Endothelial cell of umbilical vein (primary cell): ENCODE measurements around the gene EXT2. TPM values are rescaled to one million over a fixed set of nuclear protein-coding genes. Genes with fewer than 3 reads are reported as not detected.

Experiments used
- BruUV-seq: library from RNA; stranded (reverse); fragments of 400-500 nt; replicated peaks from 2 replicates; lab custom pipeline; 2021; lab: Mats Ljungman, UMichigan
- CTCF ChIA-PET: fragments of 300-600, 350-600 bp; sonication (Branson Sonifier 250); formaldehyde crosslinking; loops from one replicate; lab custom pipeline; 2021; ENCODE audit warnings: antibody characterized with exemption, inconsistent platforms; lab: Charles Lee
- POLR2A ChIA-PET: fragments of 300-600, 350-600 bp; sonication (Branson Sonifier 250); formaldehyde crosslinking; loops from one replicate; lab custom pipeline; 2021; ENCODE audit warnings: antibody characterized with exemption, inconsistent platforms; lab: Charles Lee
- DNase-seq: peaks from one replicate; pipeline ENCODE4 v3.0.0-alpha.2; 2011; ENCODE audit warnings: low read depth, low spot score
- FAIRE-seq: peaks from 2 replicates; lab custom pipeline; 2011; peaks lifted over from hg19 to GRCh38; lab: Jason Lieb, UNC
- H2AFZ ChIP-seq: 2 replicates; pipeline ENCODE4 v1.6.0; 2012; ENCODE audit warnings: low read depth, low read length, control low read depth, inconsistent platforms
- H3K27ac ChIP-seq: 2 replicates; pipeline ENCODE4 v1.5.1; 2011; ENCODE audit warnings: low read depth, mild to moderate bottlenecking, control low read depth, low read length, moderate library complexity; ENCODE audit not compliant: insufficient read depth
- H3K27me3 ChIP-seq, 2 experiments: 2 replicates each; pipeline versions ENCODE4 v1.6.0 to v1.6.1; 2011; ENCODE audit warnings: low read length in 2 of 2, mixed read lengths in 1 of 2; ENCODE audit not compliant: control insufficient read depth in 2 of 2, insufficient read depth in 2 of 2
- H3K36me3 ChIP-seq, 2 experiments: 2 replicates in 1 of 2; 3 replicates in 1 of 2; pipeline ENCODE4 v1.5.1; 2011; ENCODE audit warnings: low read length in 2 of 2, mild to moderate bottlenecking in 1 of 2, moderate library complexity in 1 of 2; ENCODE audit not compliant: control insufficient read depth in 2 of 2, insufficient read depth in 2 of 2; ENCODE audit errors: extremely low read depth in 1 of 2
- H3K4me1 ChIP-seq: 3 replicates; pipeline ENCODE4 v1.5.1; 2011; ENCODE audit warnings: mild to moderate bottlenecking, low read length; ENCODE audit not compliant: control insufficient read depth, insufficient read depth; ENCODE audit errors: extremely low read depth
- H3K4me2 ChIP-seq: 2 replicates; pipeline ENCODE4 v1.6.1; 2011; ENCODE audit warnings: low read length, control low read depth, mixed read lengths; ENCODE audit not compliant: insufficient read depth
- H3K4me3 ChIP-seq, 3 experiments: fragments of 200-600 bp in 1 of 3; sonication (generic), shearing (Covaris generic) in 1 of 3; replicated peaks in 1 of 3; 2 replicates each; pipeline ENCODE4 v1.5.1; 2011 to 2016; ENCODE audit warnings: control low read depth in 3 of 3, low read length in 3 of 3, mild to moderate bottlenecking in 2 of 3, inconsistent platforms in 1 of 3, low read depth in 1 of 3, moderate library complexity in 1 of 3; ENCODE audit not compliant: insufficient read depth in 1 of 3
- H3K79me2 ChIP-seq: 2 replicates; pipeline ENCODE4 v1.6.0; 2012; ENCODE audit warnings: low read length, inconsistent platforms; ENCODE audit not compliant: control insufficient read depth, insufficient read depth
- H3K9ac ChIP-seq: replicated peaks from 2 replicates; pipeline ENCODE3; 2011; ENCODE audit warnings: low read length, control low read depth; ENCODE audit not compliant: insufficient read depth; ENCODE audit errors: extremely low read depth
- H3K9me1 ChIP-seq: replicated peaks from 3 replicates; pipeline ENCODE4 v1.6.0; 2011; ENCODE audit warnings: mild to moderate bottlenecking, low read length; ENCODE audit not compliant: control insufficient read depth, insufficient read depth; ENCODE audit errors: extremely low read depth
- H3K9me3 ChIP-seq: replicated peaks from 2 replicates; pipeline ENCODE4 v1.5.1; 2012; ENCODE audit warnings: low read length, inconsistent platforms; ENCODE audit not compliant: control insufficient read depth, insufficient read depth
- H4K20me1 ChIP-seq: replicated peaks from 2 replicates; pipeline ENCODE3; 2011; ENCODE audit warnings: mild to moderate bottlenecking, low read length; ENCODE audit not compliant: control insufficient read depth, insufficient read depth; ENCODE audit errors: extremely low read depth
- CTCF ChIP-seq, 2 donors: IDR thresholded peaks; 1 replicate in 1 of 2; 2 replicates in 1 of 2; pipeline ENCODE4 v1.5.1; 2011; ENCODE audit warnings: low read length in 2 of 2, mild to moderate bottlenecking in 2 of 2, moderate library complexity in 2 of 2, control low read depth in 1 of 2, inconsistent platforms in 1 of 2, low read depth in 1 of 2; ENCODE audit not compliant: insufficient read depth in 1 of 2; ENCODE audit errors: extremely low read depth in 1 of 2
- EZH2 ChIP-seq: IDR thresholded peaks from 2 replicates; pipeline ENCODE4 v1.6.1; 2012; ENCODE audit warnings: borderline replicate concordance, low read depth, mild to moderate bottlenecking, moderate library complexity, low read length, inconsistent platforms; ENCODE audit not compliant: severe bottlenecking
- FOS ChIP-seq: IDR thresholded peaks from 2 replicates; pipeline ENCODE4 v1.6.1; 2011; ENCODE audit warnings: mild to moderate bottlenecking, low read length, moderate library complexity, borderline replicate concordance; ENCODE audit not compliant: insufficient read depth
- GATA2 ChIP-seq: IDR thresholded peaks from 2 replicates; pipeline ENCODE4 v1.7.0; 2011; ENCODE audit warnings: low read depth, mild to moderate bottlenecking, moderate library complexity, mixed read lengths, low read length; ENCODE audit not compliant: insufficient read length, insufficient read depth
- JUN ChIP-seq: IDR thresholded peaks from 2 replicates; pipeline ENCODE4 v1.6.1; 2011; ENCODE audit warnings: borderline replicate concordance, low read depth; ENCODE audit not compliant: insufficient read length, insufficient read depth
- MAX ChIP-seq: IDR thresholded peaks from 2 replicates; pipeline ENCODE4 v1.6.1; 2011; ENCODE audit not compliant: insufficient read depth, insufficient read length
- MYC ChIP-seq: IDR thresholded peaks from one replicate; pipeline ENCODE4 v1.6.1; 2011; ENCODE audit warnings: mild to moderate bottlenecking, low read depth, low read length
- POLR2A ChIP-seq: IDR thresholded peaks from 2 replicates; pipeline ENCODE4 v1.6.1; 2012; ENCODE audit warnings: low read depth, mild to moderate bottlenecking, control low read depth, low read length
- POLR2AphosphoS5 ChIP-seq: IDR thresholded peaks from 2 replicates; pipeline ENCODE4 v1.6.1; 2012; ENCODE audit warnings: low read depth, mild to moderate bottlenecking, control low read depth, low read length, moderate library complexity; ENCODE audit not compliant: insufficient read depth
- dilution Hi-C: fragments of 300-500 bp; cut with MboI; formaldehyde crosslinking; loops from one replicate; pipeline ENCODE4 v1.15.0; 2019; ENCODE audit warnings: low sequenced_read_pairs; ENCODE audit not compliant: extremely low pct_ligation_motif_present
- intact Hi-C: fragments of 100-400 bp; cut with micrococcal nuclease; formaldehyde crosslinking; loops from one replicate; pipeline ENCODE4 v1.10.0; 2022
- polyA plus RNA-seq, 4 experiments: library from polyadenylated mRNA; depleted of rRNA in 3 of 4; stranded (reverse) in 3 of 4; unstranded in 1 of 4; fragments of >200 nt; gene quantifications; 2 replicates each; pipeline versions ENCODE4 v1.2.1 to v1.2.3, GENCODE V29; 2011 to 2012; ENCODE audit warnings: missing spikeins in 1 of 4
- total RNA-seq: library from RNA; stranded (reverse); gene quantifications from 2 replicates; pipeline ENCODE4 v1.2.3, GENCODE V29; 2021

Gene EXT2
- total and polyA plus RNA-seq, 2 donors (not counting 3 experiments of a cell fraction or from before 2014, with no cell fraction given): 50.9 to 60.3 TPM

- no peak overlapping the region for H2AFZ ChIP-seq
- no peak for FAIRE-seq
- no peak overlapping the region for H3K4me3 ChIP-seq
- no peaks in the 10 kb centered on the region for H3K9me1 ChIP-seq
- ChIA-PET CTCF (interaction anchor here (0.9 to 2.9 kb wide), 6 partner anchors 10 to 173 kb away, joined by 3 to 20 read pairs (median 4); partner anchors contain the start of gene EXT2), POLR2A (no interaction called here)
- dilution Hi-C loops: no loop called here
- no peaks in the 10 kb centered on the region for H3K79me2 ChIP-seq
- H3K9ac ChIP-seq: no peak overlapping the region
- TF ChIP-seq GATA2: no peak
- no peak for TF ChIP-seq JUN
- TF ChIP-seq POLR2A: no peak
- no peak for TF ChIP-seq POLR2AphosphoS5
- no peak for TF ChIP-seq FOS
- TF ChIP-seq CTCF (IDR thresholded peaks at IDR 0.05; ENCODE audit: extremely low read depth in 1 of 2, insufficient read depth in 1 of 2, low read depth in 1 of 2, low read length in 2 of 2): no peak
- TF ChIP-seq MYC: no peak
- TF ChIP-seq EZH2: no peak
- TF ChIP-seq MAX: no peak
- peaks cover 20% of the 10 kb centered on the region for H3K4me1 ChIP-seq
- no peak overlapping the region for H3K4me2 ChIP-seq
- BruUV-seq: no TSS peak
- DNase-seq: no peak
- intact Hi-C loops: no loop called here
- no peak overlapping the region for H3K27ac ChIP-seq
- no peaks in the 10 kb centered on the region for H3K9me3 ChIP-seq
- no peaks in the 10 kb centered on the region for H4K20me1 ChIP-seq
- H3K36me3 ChIP-seq: no peaks in the 10 kb centered on the region
- H3K27me3 ChIP-seq: no peaks in the 10 kb centered on the region
These were observed 172.5 kb downstream of the EXT2 start for GRCh38 chr11:44267750-44268613.
